ENCODE results near the gene SEMA3A.
"Not testable (repeated sequence)": the region's sequence is repeated elsewhere in the genome, so short reads cannot be mapped to it uniquely, and the experiment has no call there.

SEMA3A gene

GRCh38 chr7:84058311-84059076 lies 136.1 kb downstream of the SEMA3A start:
- DNase-seq = no peak

DNA sequence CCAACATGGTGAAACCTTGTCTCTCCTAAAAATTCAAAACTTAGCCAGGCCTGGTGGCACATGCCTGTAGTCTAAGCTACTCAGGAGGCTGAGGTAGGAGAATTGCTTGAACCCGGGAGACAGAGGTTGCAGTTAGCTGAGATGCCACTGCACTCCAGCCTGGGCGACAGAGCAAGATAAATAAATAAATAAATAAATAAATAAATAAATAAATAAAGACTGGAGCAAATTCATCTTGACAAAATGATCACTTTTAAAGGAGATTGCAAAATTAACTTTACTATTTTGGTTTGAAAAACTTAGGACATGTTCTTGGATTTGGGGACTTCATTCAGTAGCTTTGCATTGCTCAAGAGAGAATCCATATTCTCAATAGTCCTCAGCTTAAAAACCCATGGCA lies 137.0 kb downstream of the SEMA3A start:
- DNase-seq = no peak

GRCh38 chr7:84055904-84056605 lies 138.5 kb downstream of the SEMA3A start:
- no peak for DNase-seq

DNA sequence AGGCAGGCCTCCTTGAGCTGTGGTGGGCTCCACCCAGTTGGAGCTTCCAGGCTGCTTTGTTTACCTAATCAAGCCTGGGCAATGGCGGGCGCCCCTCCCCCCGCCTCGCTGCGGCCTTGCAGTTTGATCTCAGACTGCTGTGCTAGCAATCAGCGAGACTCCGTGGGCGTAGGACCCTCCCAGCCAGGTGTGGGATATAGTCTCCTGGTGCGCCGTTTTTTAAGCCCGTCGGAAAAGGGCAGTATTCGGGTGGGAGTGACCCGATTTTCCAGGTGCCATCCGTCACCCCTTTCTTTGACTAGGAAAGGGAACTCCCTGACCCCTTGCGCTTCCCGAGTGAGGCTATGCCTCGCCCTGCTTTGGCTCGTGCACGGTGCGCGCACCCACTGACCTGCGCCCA lies 139.4 kb downstream of the SEMA3A start:
- not testable (repeated sequence) for DNase-seq

GRCh38 chr7:84049071-84049836 lies 145.3 kb downstream of the SEMA3A start:
- DNase-seq = no peak

- DNase-seq = no peak
Observed at GRCh38 chr7:84047085-84047484, 147.5 kb downstream of the SEMA3A start.

GRCh38 chr7:84044834-84045233 lies 149.8 kb downstream of the SEMA3A start:
- DNase-seq = no peak

DNA sequence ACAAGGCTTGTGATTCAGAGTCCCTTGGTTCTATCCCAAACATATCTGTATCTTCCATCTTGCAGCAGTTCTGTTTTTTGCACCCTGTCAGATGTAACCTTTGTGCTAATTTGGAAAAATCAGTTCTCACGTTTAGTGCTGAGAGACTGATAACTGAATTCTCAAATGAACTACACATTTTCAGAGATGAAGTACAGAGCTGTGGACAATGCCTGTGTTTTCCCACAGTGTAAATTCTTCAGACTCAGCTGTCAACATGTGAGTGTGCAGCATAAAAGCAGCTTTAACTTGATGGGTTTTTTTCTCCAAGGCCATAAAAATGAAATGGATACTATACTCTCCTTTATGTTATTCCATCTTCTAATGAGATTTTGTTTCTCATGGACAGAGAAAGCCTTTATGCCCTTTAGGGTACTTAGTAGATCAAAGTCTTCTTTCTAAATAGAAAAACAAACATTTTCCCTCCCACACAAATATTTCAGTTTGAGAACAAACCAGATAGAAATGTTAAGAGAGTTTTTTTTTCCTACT lies 150.9 kb downstream of the SEMA3A start:
- no peak for DNase-seq

GRCh38 chr7:84042110-84042539 lies 152.5 kb downstream of the SEMA3A start:
- no peak for DNase-seq

DNA sequence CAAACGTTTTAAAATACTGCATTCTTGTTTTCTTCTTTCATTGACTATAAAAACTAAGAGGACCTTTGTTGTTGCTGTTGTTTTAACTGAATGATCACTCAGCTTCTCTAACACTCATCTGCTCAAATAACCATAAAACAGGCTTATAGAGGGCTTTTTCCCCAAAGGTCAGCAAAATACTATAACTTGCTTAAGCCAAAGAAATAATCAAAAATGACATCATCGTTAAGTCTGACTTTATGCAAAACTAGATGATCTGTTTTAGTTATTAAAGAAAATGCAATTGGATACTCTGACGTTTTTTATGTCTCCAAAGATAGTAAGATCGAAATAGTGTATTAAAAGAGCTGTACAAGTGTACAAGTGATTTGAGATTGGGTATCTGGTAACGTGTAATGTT lies 152.9 kb downstream of the SEMA3A start:
- no peak for DNase-seq

- peak; percentile 66 for DNase-seq
Observed at GRCh38 chr7:84040355-84040754, 154.2 kb downstream of the SEMA3A start.

GRCh38 chr7:84039432-84039831 lies 155.2 kb downstream of the SEMA3A start:
- DNase-seq = no peak

DNA sequence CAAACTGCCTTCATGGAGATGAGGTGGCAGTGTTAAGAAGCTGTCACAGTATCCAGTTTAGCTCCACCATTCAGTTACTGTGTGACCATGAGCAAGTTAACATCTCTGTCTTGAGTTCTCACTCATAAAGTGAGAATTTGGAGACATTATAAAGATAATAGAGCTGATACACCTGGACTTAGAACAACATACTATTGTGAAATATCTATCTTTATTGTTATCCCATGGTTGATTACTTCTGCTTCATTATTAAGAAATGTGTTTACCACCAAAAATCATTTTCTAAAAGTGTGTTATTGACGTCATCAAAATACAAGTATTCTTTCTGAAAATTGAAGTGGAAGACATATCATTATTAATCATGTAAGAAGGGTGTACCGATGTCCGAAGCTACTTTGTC lies 166.9 kb downstream of the SEMA3A start:
- peak; percentile 14 for DNase-seq

DNA sequence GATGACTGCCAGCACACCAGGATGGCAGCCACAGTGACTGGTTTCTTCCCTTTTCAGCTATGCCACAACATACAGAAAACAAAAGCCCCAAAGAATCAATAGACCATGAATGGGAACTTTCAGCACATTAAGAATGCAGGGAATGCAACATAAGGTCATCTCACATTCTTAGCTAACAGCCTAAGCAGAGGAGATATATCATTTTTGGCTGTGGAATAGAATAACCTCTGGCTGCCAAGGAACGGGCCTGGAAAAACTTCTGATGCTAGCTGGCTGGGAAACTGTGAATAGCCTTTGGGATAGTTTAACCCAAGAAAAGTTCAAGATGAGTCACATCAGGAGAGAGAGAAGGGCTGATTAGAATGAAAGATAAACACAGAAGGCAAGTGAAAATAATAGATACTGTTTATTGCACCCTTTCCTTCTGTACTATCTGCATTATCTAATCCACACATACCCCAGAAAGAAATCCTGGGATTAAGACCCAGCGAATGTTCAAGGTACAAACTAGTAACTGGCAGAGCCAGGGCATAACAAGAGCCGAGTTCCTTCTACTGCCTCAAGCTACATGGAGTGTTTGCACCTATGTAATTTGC lies 169.2 kb downstream of the SEMA3A start:
- no peak for DNase-seq

GRCh38 chr7:84022684-84023308 lies 171.8 kb downstream of the SEMA3A start:
- DNase-seq = no peak

DNA sequence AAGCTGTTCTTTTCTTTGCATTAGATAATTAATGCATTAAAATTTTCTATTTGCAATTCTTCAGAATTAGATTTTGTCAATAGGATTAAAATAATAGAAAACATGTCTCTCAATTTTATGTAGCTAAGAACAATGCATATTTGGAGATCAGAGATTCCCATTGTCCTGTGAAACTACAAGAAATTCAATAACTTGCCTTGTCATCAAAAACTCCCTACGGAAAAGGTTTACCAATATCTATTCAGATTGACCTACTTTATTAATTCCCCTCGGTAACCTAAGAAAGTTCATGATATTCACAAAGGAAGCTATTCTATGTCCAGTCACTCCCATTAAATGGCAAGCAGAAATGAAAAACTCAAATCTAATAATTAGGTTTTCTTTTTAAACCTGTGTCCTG lies 172.6 kb downstream of the SEMA3A start:
- no peak for DNase-seq

DNA sequence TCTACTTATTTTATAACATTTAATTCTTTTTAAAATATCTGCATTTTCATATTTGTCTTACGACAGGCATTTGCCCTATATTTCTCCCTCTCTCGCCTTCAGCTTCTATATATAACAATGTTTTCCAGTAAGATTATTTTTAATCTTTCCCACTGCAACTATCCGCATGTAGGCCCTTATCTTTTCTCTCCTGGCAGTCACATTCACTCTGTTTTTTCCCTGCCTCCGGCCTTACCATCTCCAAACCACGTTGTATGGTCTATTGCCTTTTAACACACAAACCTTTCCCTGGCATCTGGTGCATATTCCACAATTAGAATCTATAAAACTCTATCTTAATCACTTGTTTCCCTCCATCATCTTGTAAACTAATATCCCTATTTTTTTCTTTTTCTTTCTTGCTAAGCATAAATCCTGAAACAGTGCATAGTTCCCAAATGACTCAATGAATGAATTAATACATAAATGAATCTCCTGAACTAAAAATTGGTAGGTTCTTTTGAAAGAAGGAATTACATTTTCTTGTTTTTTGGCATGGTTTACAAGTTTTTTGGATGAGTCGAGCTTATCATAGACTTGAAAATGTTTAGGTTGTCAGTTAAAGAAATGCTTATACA lies 173.2 kb downstream of the SEMA3A start:
- DNase-seq = no peak

- DNase-seq = no peak
Observed at GRCh38 chr7:84017651-84018050, 176.9 kb downstream of the SEMA3A start.

GRCh38 chr7:84013616-84014240 lies 180.9 kb downstream of the SEMA3A start:
- no peak for DNase-seq

DNA sequence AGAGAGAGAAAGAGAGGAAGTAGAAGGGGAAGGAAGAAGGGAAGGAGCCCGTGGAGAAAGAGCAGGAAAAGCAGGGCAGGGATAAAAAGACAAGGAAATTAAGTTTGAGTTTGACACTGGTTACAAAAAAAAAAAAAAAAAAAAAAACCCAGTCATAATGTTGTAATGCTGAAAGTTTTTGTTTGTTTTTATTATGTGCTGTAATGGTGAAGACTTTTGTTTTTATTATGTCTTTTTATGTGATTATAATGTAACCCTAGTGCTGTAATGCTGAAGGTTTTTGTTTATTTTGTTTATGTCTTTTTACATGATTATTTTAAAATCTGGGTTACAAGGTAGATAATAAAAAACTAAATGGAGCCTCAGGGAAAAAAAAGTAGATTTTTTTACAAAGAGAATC lies 184.8 kb downstream of the SEMA3A start:
- DNase-seq = no peak

GRCh38 chr7:84009051-84009450 lies 185.5 kb downstream of the SEMA3A start:
- DNase-seq = no peak

- no peak for DNase-seq
Observed at GRCh38 chr7:84003191-84003590, 191.4 kb downstream of the SEMA3A start.
